HG03354 (cell line): ENCODE measurements around the gene CALM1.

ENCODE experiments used
- ATAC-seq: cut with Tn5 transposase; IDR thresholded peaks from one replicate; pipeline ENCODE4 v1.9.1; 2021; ENCODE audit warnings: mild to moderate bottlenecking; ENCODE audit not compliant: unreplicated experiment, poor library complexity, severe bottlenecking

Gene CALM1

GRCh38 chr14:90396341-90397339 lies at the start of gene CALM1:
Gene CALM1 (plus strand): TSS chr14:90397029. CDS start chr14:90397231, 202 bp downstream.
- peak; percentile 61 for ATAC-seq

- ATAC-seq, result no peak
Observed at GRCh38 chr14:90348270-90348669, 48.6 kb upstream of the CALM1 start.

DNA sequence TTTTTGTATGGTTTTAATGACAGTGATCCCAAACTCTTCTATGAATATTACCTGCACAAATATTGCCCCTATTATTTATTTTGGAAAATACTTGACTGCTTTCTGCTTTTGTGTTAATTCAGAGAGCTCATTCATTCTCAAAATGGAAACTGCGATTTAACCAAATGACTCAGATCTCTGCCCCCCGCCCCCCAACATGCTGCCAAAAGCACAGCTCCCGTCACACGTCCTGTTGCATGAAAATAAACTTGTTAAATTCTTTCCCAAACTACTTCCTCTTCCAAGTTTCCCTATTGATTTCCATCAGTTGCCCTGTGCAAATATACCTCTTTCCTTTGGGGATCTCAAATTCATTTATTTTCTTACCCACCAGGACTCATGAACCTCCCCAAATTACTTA lies 47.1 kb upstream of the CALM1 start:
- ATAC-seq, result no peak

GRCh38 chr14:90354551-90355298 lies 42.1 kb upstream of the CALM1 start:
- ATAC-seq, result no peak

DNA sequence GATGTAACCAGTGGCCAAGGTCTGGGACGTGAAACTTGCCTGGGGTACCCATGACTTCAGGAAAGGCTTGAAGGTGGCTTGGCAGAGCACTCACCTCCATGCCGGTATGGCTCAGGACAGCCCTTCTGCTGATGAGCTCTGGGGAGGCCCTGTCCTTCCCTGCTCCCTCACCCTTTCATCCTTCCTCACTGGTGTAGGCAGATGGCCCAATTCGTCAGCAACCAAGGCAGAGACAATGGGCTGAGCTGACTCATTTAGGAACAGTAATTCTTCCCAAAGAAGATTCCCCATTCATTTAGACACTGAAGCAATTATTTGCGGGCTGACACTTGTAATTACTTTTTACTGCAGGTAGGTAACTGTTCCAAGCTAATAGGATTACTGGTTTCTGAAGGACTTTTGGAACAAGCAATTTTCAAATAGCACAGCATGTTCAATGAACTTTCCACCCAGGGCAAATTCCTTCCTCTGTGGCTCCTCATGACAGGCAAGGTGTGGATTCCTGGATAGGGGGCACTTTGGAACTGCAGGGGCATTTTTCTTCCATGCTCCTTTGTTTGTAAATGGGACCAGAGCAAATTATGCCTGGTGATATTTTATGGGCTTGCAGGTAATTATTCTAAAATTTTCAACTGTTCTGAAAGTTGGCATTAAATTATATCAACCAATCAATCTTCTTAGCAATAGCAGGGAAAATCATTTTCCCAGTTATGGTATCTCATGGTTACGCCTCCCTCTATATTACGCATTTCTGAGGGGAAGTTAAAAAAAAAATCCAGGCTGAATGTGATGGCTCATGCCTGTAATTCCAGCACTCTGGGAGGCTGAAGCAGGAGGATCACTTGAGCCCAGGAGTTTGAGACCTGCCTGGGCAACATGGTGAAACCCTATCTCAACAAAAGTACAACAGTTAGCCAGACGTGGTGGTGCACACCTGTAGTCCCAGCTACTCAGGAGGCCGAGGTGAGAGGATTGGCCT lies 41.0 kb upstream of the CALM1 start:
- ATAC-seq, result no peak

DNA sequence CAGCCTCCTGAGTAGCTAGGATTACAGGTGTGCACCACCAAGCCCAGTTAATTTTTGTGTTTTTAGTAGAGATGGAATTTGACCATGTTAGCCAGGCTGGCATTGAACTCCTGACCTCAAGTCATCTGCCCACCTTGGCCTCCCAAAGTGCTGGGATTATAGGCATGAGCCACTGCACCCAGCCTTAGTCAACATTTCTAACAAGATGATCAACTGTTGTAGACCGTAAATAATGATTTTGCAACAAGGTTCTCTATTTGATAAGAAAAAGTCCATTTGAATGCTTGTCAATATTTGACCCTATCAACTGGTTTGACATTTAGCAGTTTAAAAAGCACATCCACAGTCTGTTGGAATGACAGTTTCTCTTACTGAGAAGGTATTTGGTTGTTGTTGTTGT lies 39.9 kb upstream of the CALM1 start:
- no peak for ATAC-seq

- ATAC-seq, result no peak
Observed at GRCh38 chr14:90358359-90358758, 38.5 kb upstream of the CALM1 start.

DNA sequence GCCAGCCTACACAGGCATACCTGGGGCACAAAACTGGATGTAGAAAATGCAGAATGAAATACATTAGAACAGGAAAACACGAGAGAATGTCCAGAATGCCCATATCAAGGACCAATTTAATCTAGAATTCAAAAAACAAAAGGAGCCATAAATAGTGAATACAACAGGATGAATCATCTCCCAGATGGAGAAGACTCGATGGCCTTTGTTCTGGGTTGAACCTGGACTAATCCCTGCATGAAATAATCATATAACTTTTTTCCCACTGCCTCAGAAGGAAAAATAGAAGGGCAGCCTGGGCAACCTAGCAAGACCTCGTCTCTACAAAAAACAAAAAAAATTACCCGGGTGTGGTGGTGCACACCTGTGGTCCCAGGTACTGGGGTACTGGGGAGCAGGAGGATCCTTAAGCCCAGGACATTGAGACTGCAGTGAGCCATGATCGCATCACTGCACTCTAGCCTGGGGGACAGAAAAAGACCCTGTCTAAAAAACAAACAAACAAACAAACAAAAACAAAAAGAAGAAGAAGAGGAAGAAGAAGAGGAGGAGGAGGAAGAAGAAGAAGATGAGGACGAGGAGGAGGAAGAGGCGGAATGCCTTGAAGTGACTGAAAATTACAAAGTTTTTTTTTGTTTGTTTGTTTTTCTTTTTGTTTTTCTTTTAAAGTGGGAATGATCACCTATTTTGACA lies 34.8 kb upstream of the CALM1 start:
- no peak for ATAC-seq

DNA sequence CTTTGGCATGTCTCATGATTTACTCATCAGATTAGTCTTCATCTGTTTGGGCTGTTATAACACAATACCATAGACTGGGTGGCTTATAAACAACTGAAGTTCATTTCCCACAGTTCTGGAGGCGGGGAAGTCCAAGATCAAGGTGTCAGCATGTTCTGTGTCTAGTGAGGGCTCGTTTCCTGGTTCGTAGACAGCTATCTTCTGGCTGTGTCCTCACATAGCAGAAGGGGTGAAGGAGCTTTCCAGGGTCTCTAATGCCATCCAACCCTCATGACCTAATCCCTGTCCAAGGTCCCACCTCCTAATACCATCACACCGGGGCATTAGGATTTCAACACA lies 34.3 kb upstream of the CALM1 start:
- ATAC-seq, result no peak

- ATAC-seq, result no peak
Observed at GRCh38 chr14:90368946-90369721, 27.7 kb upstream of the CALM1 start.

DNA sequence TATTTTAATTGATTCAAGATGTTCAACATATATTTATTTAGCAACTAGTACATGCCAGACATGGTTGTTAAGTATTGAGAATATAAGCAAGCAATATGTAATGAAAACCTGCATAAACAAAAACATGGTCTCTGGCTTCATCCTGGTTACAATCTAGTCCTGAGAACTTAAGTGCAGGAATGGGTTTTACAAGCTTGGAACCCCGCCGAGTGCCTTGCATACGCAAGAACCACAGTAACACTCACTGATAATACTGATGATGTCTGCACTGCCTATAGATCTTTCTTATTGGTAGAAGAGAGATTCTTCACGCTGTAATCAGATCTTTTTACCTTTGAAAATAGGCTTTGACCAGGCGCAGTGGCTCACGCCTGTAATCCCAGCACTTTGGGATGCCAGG lies 22.9 kb upstream of the CALM1 start:
- ATAC-seq, result no peak

- no peak for ATAC-seq
Observed at GRCh38 chr14:90374813-90375212, 22.0 kb upstream of the CALM1 start.

- no peak for ATAC-seq
Observed at GRCh38 chr14:90375934-90376333, 20.9 kb upstream of the CALM1 start.

- ATAC-seq, result no peak
Observed at GRCh38 chr14:90378249-90378648, 18.6 kb upstream of the CALM1 start.

- no peak for ATAC-seq
Observed at GRCh38 chr14:90379106-90379505, 17.7 kb upstream of the CALM1 start.

DNA sequence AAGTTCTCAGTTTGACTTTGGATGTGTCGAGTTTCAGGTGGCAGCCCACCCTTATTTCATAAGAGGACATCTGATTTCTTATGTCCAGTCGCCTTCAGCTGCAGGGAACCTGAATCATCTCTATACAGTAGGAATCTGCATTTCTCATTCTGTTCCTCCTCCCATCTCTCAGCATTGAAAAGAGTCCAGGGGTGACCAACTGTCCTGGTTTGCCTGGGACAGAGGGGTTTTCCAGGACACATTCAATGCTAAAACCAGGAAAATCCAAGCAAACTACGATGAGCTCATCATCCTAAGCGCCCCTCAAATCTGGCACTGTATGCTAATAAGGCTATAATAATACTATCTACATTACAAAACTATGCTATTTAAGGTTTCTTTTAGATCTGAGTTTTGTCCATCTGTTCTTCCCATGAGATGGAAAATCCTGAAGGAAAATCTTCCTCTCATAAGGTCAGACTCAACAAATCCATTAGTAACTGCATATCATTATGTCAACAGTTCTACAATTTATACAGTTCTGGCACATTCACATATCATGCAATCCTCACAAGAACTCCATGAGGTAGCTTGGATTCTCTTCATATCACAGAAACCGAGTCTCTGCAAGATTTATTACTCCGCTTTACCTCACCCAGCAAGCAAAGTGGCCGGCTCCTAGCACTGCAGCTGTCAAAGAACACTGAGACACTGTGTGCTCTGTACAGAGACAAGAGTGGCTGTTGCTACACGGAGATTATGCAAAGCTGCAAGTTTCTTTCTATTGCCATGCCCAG lies 15.6 kb upstream of the CALM1 start:
- ATAC-seq, result no peak

DNA sequence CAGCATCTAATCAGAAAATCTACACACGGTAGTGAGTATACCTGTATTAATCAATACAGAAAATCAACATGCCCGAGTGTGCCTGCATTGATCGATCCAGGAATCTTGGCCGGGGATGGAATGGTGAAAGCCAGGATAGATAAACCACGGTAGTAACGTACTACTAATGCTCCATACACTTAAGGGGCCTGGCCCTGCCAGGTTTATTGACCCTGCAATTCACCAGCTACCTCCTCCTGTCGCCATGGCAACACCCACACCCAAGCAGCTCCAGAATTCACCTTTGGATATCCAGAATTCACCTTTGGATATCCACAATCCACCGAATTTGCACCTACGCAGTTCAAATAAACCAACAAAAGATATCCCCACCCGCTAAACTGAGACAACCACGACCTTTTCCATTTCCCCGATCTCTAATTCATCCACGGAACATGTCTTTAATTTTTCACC lies 14.8 kb upstream of the CALM1 start:
- ATAC-seq, result no peak
